Measurements from ENCODE around the gene OR4X1. TPM values are rescaled to one million over a fixed set of nuclear protein-coding genes. Genes with fewer than 3 reads are reported as not detected.
"Not testable (repeated sequence)": the region's sequence is repeated elsewhere in the genome, so short reads cannot be mapped to it uniquely, and the experiment has no call there.

Gene OR4X1
- total RNA-seq = not detected in 2 replicates

- H3K9me3 Mint-ChIP-seq = no peaks in the 10 kb centered on the region
- no peaks in the 10 kb centered on the region for H3K27me3 Mint-ChIP-seq (ENCODE audit: low read depth)
- no peaks in the 10 kb centered on the region for H3K36me3 Mint-ChIP-seq (ENCODE audit: low read depth)
- DNase-seq (ENCODE audit: low spot score) = no peak
- H3K4me3 Mint-ChIP-seq (ENCODE audit: low read depth) = no peak within 1 kb of the TSS
- no peak within 1 kb of the TSS for H3K27ac Mint-ChIP-seq
- H3K4me1 Mint-ChIP-seq (ENCODE audit: low read depth) = no peaks in the 10 kb centered on the region
- intact Hi-C loops (cut with micrococcal nuclease) = no loop called here
Measured at GRCh38 chr11:48263423-48263911, at the start of gene OR4X1. Gene OR4X1 (plus strand): TSS chr11:48263861. CDS start chr11:48263861, 0 bp downstream.

- DNase-seq (ENCODE audit: low spot score) = no peak
- no peaks in the 10 kb centered on the region for H3K4me1 Mint-ChIP-seq (ENCODE audit: low read depth)
- H3K9me3 Mint-ChIP-seq = no peaks in the 10 kb centered on the region
- peaks cover 2% of the 10 kb centered on the region for H3K27me3 Mint-ChIP-seq (ENCODE audit: low read depth)
- no peak within 1 kb of the TSS for H3K4me3 Mint-ChIP-seq (ENCODE audit: low read depth)
- H3K27ac Mint-ChIP-seq = no peak within 1 kb of the TSS
- no peaks in the 10 kb centered on the region for H3K36me3 Mint-ChIP-seq (ENCODE audit: low read depth)
- intact Hi-C loops (cut with micrococcal nuclease) = no loop called here
Measured at GRCh38 chr11:48216510-48216909, 47.2 kb upstream of the OR4X1 start, which contains the start of gene OR4B1. Gene OR4B1 (plus strand): TSS chr11:48216810. CDS start chr11:48216810, 0 bp downstream.

- no peaks in the 10 kb centered on the region for H3K36me3 Mint-ChIP-seq (ENCODE audit: low read depth)
Measured at GRCh38 chr11:48228761-48229160, 34.9 kb upstream of the OR4X1 start.

GRCh38 chr11:48230057-48230456, 33.6 kb upstream of the OR4X1 start:
- intact Hi-C loops (cut with micrococcal nuclease); H3K9me3 Mint-ChIP-seq; H3K27me3 Mint-ChIP-seq (ENCODE audit: low read depth): not testable (repeated sequence)

More at GRCh38 chr11:48228761-48229160, 34.9 kb upstream of the OR4X1 start:
- DNase-seq (ENCODE audit: low spot score) = no peak
- Mint-ChIP-seq H3K27me3 (ENCODE audit: low read depth) (no peaks in the 10 kb centered on the region), H3K27ac (no peak overlapping the region), H3K9me3 (no peaks in the 10 kb centered on the region), H3K4me1 (ENCODE audit: low read depth) (no peaks in the 10 kb centered on the region), H3K4me3 (ENCODE audit: low read depth) (no peak overlapping the region)
- intact Hi-C loops (cut with micrococcal nuclease) = no loop called here

GRCh38 chr11:48237727-48238126, 25.9 kb upstream of the OR4X1 start:
- Mint-ChIP-seq H3K4me3 (ENCODE audit: low read depth) (no peak overlapping the region), H3K9me3 (no peaks in the 10 kb centered on the region), H3K27me3 (ENCODE audit: low read depth) (no peaks in the 10 kb centered on the region), H3K27ac (no peak overlapping the region), H3K4me1 (ENCODE audit: low read depth) (no peaks in the 10 kb centered on the region), H3K36me3 (ENCODE audit: low read depth) (no peaks in the 10 kb centered on the region)
- no peak for DNase-seq (ENCODE audit: low spot score)
- intact Hi-C loops (cut with micrococcal nuclease) = no loop called here

More at GRCh38 chr11:48230057-48230456, 33.6 kb upstream of the OR4X1 start:
- H3K27ac Mint-ChIP-seq; DNase-seq (ENCODE audit: low spot score); H3K36me3 Mint-ChIP-seq (ENCODE audit: low read depth); H3K4me1 Mint-ChIP-seq (ENCODE audit: low read depth); H3K4me3 Mint-ChIP-seq (ENCODE audit: low read depth): not testable (repeated sequence)

GRCh38 chr11:48242501-48242900, 21.2 kb upstream of the OR4X1 start:
- H3K4me1 Mint-ChIP-seq (ENCODE audit: low read depth) = no peaks in the 10 kb centered on the region
- H3K9me3 Mint-ChIP-seq = no peaks in the 10 kb centered on the region
- H3K27me3 Mint-ChIP-seq (ENCODE audit: low read depth) = no peaks in the 10 kb centered on the region
- H3K36me3 Mint-ChIP-seq (ENCODE audit: low read depth) = no peaks in the 10 kb centered on the region
- H3K4me3 Mint-ChIP-seq (ENCODE audit: low read depth) = no peak overlapping the region
- no peak overlapping the region for H3K27ac Mint-ChIP-seq
- intact Hi-C loops (cut with micrococcal nuclease) = no loop called here
- no peak for DNase-seq (ENCODE audit: low spot score)

- Mint-ChIP-seq H3K27ac (no peak within 1 kb of the TSS), H3K4me1 (ENCODE audit: low read depth) (no peaks in the 10 kb centered on the region), H3K4me3 (ENCODE audit: low read depth) (no peak within 1 kb of the TSS), H3K27me3 (ENCODE audit: low read depth) (no peaks in the 10 kb centered on the region), H3K9me3 (peaks cover 8% of the 10 kb centered on the region), H3K36me3 (ENCODE audit: low read depth) (no peaks in the 10 kb centered on the region)
- DNase-seq (ENCODE audit: low spot score) = no peak
- intact Hi-C loops (cut with micrococcal nuclease) = no loop called here
Measured at GRCh38 chr11:48244804-48245203, 18.9 kb upstream of the OR4X1 start, which contains the start of gene OR4X2. Gene OR4X2 (plus strand): TSS chr11:48245104. CDS start chr11:48245104, 0 bp downstream.

- intact Hi-C loops (cut with micrococcal nuclease) = no loop called here
- no peak for DNase-seq (ENCODE audit: low spot score)
- Mint-ChIP-seq H3K4me3 (ENCODE audit: low read depth) (no peak overlapping the region), H3K4me1 (ENCODE audit: low read depth) (no peaks in the 10 kb centered on the region), H3K36me3 (ENCODE audit: low read depth) (no peaks in the 10 kb centered on the region), H3K27me3 (ENCODE audit: low read depth) (no peaks in the 10 kb centered on the region), H3K9me3 (peaks cover 8% of the 10 kb centered on the region), H3K27ac (no peak overlapping the region)
Measured at GRCh38 chr11:48248902-48249301, 14.8 kb upstream of the OR4X1 start.

- Mint-ChIP-seq H3K27me3 (ENCODE audit: low read depth) (no peaks in the 10 kb centered on the region), H3K27ac (no peak overlapping the region), H3K36me3 (ENCODE audit: low read depth) (no peaks in the 10 kb centered on the region), H3K4me3 (ENCODE audit: low read depth) (no peak overlapping the region), H3K4me1 (ENCODE audit: low read depth) (no peaks in the 10 kb centered on the region), H3K9me3 (no peaks in the 10 kb centered on the region)
- no peak for DNase-seq (ENCODE audit: low spot score)
- intact Hi-C loops (cut with micrococcal nuclease) = no loop called here
Measured at GRCh38 chr11:48261600-48261999, 2.1 kb upstream of the OR4X1 start.

GRCh38 chr11:48270621-48271020, 7.0 kb downstream of the OR4X1 start:
- no peak overlapping the region for H3K4me3 Mint-ChIP-seq (ENCODE audit: low read depth)
- no peak for DNase-seq (ENCODE audit: low spot score)

GRCh38 chr11:48272606-48273005, 8.9 kb downstream of the OR4X1 start:
- Mint-ChIP-seq H3K27me3 (ENCODE audit: low read depth) (peaks cover under 1% of the 10 kb centered on the region), H3K36me3 (ENCODE audit: low read depth) (no peaks in the 10 kb centered on the region), H3K4me3 (ENCODE audit: low read depth) (no peak overlapping the region), H3K27ac (no peak overlapping the region), H3K9me3 (no peaks in the 10 kb centered on the region), H3K4me1 (ENCODE audit: low read depth) (no peaks in the 10 kb centered on the region)
- no peak for DNase-seq (ENCODE audit: low spot score)
- intact Hi-C loops (cut with micrococcal nuclease) = no loop called here

More at GRCh38 chr11:48270621-48271020, 7.0 kb downstream of the OR4X1 start:
- Mint-ChIP-seq H3K27me3 (ENCODE audit: low read depth) (no peaks in the 10 kb centered on the region), H3K27ac (no peak overlapping the region), H3K9me3 (no peaks in the 10 kb centered on the region), H3K4me1 (ENCODE audit: low read depth) (no peaks in the 10 kb centered on the region), H3K36me3 (ENCODE audit: low read depth) (no peaks in the 10 kb centered on the region)
- intact Hi-C loops (cut with micrococcal nuclease) = no loop called here

- H3K4me1 Mint-ChIP-seq (ENCODE audit: low read depth) = no peaks in the 10 kb centered on the region
- no peak for DNase-seq (ENCODE audit: low spot score)
- H3K27ac Mint-ChIP-seq = no peak within 1 kb of the TSS
- no peaks in the 10 kb centered on the region for H3K27me3 Mint-ChIP-seq (ENCODE audit: low read depth)
- H3K4me3 Mint-ChIP-seq (ENCODE audit: low read depth) = no peak within 1 kb of the TSS
- no peaks in the 10 kb centered on the region for H3K36me3 Mint-ChIP-seq (ENCODE audit: low read depth)
- H3K9me3 Mint-ChIP-seq = no peaks in the 10 kb centered on the region
- intact Hi-C loops (cut with micrococcal nuclease) = loop anchor here (5.0 kb wide), 2 partner anchors 134 to 1221 kb away; no protein-coding TSS in a partner anchor
Measured at GRCh38 chr11:48305923-48306322, 42.3 kb downstream of the OR4X1 start, which contains the start of gene OR4S1. Gene OR4S1 (plus strand): TSS chr11:48306223. CDS start chr11:48306223, 0 bp downstream.

GRCh38 chr11:48307760-48308386, 44.2 kb downstream of the OR4X1 start:
- peak; percentile 48 for DNase-seq (ENCODE audit: low spot score)
- Mint-ChIP-seq H3K36me3 (ENCODE audit: low read depth) (no peaks in the 10 kb centered on the region), H3K27me3 (ENCODE audit: low read depth) (peaks cover 1% of the 10 kb centered on the region), H3K9me3 (no peaks in the 10 kb centered on the region), H3K4me3 (ENCODE audit: low read depth) (no peak overlapping the region), H3K27ac (no peak overlapping the region), H3K4me1 (ENCODE audit: low read depth) (no peaks in the 10 kb centered on the region)
- intact Hi-C loops (cut with micrococcal nuclease) = loop anchor here (5.0 kb wide), 2 partner anchors 136 to 1219 kb away; no protein-coding TSS in a partner anchor
